Hindlimb muscle (tissue), 1 donor: ENCODE results near the gene DAZAP2. TPM values are rescaled to one million over a fixed set of nuclear protein-coding genes. Genes with fewer than 3 reads are reported as not detected.
"Not testable (repeated sequence)": the region's sequence is repeated elsewhere in the genome, so short reads cannot be mapped to it uniquely, and the experiment has no call there.

Source experiments
- DNase-seq: peaks from one replicate; pipeline ENCODE4 v3.0.0-alpha.2; 2013
- polyA plus RNA-seq: library from polyadenylated mRNA; unstranded; fragments of 120-200 nt; gene quantifications from one replicate; pipeline ENCODE4 v1.2.1, GENCODE V29; 2013; ENCODE audit not compliant: insufficient read length

The DAZAP2 gene
- polyA plus RNA-seq, 1 donor, result 77.8 TPM

DNA sequence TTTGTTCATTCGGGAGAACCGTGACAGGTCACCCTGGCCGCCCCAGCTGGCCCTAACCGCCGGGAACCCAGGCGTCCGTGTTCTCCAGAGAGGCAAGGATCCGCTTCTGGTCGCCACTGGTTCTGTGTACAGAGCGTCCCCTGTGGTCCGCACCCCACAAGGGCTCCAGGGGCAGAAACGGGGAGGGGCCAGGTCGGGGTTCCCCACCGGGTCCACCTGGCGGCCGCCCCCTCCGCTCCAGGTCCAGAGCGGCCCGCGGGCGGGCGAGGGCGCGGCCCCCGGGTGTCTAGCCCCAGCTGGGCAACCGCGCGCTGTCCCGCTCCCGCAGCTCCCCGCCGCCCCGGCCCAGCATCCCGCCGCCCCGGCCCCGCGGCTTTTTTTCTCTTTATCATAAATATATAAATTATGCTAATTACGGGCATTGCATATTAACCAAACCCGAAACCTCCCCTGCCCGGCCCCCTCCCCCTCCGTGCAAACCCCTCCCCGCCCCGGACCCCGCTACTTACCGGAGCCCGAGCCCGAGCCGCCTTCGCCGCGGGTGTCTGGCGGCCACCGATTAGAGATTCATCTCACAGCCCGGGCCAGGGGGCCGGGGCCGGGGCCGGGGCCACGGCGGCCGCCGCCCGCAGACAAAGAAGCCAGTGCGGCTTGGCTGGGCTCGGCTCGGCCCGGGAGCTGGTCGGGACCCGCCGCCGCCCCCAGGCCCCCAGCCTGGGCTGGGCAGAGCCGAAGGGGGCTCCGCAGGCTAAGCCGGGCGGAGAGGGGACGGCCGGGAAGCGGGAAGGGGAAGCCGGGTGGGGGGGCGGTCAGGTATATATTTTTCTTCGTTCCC, 21.3 kb upstream of the DAZAP2 start:
- peak; percentile 32 for DNase-seq

- DNase-seq, result peak; percentile 87
Observed at GRCh38 chr12:51217968-51218606, 20.5 kb upstream of the DAZAP2 start, which contains the start of gene POU6F1. Gene POU6F1 (minus strand): TSS chr12:51218062. CDS start chr12:51206836, 11,226 bp downstream.

GRCh38 chr12:51218607-51219161, 19.9 kb upstream of the DAZAP2 start:
- no peak for DNase-seq

- DNase-seq, result no peak
Observed at GRCh38 chr12:51219322-51219721, 19.3 kb upstream of the DAZAP2 start.

- DNase-seq, result not testable (repeated sequence)
Observed at GRCh38 chr12:51219857-51220256, 18.8 kb upstream of the DAZAP2 start.

DNA sequence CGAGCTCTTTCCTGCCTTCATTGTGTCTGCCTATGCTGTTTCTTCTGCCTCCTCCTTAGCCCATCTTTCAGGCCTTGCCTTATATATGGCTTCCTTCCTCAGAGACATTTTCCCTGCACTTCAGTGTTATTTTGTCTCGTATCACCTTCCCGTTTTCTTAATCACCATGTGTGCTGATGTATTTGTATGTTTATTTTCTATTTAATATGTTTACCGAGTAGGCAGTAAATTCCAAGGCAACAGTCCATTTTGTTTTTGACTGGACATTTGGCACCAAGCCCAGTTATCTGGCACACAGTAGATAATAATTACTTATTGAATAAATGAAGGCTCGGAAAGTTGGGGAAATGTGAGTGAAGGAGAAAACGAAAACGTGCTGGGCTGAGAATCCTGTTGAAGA, 16.2 kb upstream of the DAZAP2 start:
- DNase-seq, result no peak

GRCh38 chr12:51224625-51225024, 14.0 kb upstream of the DAZAP2 start:
- DNase-seq, result no peak

DNA sequence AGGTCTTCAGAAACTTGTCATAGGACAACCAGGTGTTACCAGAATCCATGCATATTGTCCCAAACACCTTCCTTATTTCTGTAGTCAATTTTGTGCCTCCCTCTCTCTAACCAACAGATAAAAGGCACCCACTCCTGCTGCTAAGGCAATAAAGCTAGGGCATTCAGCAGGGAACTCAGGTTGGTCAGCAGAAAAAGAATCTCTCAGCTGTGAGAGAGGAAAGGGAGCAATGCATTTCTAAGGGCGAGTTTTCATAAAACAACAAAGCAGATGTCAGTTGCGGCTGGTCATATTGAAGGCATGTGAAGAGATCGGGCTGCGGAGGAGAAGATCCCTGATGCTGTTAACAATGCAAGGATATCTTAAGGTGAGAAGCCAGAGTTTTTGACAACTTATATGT, 13.4 kb upstream of the DAZAP2 start:
- DNase-seq, result no peak

GRCh38 chr12:51225771-51226170, 12.9 kb upstream of the DAZAP2 start:
- no peak for DNase-seq

DNA sequence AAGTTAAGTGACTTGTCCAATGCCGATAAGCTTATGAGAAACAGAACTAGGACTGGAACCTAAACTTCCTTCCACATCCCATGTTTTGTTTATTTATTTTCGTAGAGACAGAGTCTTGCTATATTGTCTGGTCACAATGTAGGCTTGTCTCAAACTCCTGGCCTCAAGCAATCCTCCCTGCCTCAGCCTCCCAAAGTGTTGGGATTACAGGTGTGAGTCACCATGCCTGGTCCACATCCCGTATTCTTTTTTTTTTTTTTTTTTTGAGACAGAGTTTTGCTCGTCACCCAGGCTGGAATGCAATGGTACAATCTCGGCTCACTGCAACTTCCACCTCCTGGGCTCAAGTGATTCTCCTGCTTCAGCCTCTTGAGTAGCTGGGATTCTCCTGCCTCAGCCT, 11.5 kb upstream of the DAZAP2 start:
- DNase-seq, result not testable (repeated sequence)

GRCh38 chr12:51227962-51228361, 10.7 kb upstream of the DAZAP2 start:
- DNase-seq, result no peak

DNA sequence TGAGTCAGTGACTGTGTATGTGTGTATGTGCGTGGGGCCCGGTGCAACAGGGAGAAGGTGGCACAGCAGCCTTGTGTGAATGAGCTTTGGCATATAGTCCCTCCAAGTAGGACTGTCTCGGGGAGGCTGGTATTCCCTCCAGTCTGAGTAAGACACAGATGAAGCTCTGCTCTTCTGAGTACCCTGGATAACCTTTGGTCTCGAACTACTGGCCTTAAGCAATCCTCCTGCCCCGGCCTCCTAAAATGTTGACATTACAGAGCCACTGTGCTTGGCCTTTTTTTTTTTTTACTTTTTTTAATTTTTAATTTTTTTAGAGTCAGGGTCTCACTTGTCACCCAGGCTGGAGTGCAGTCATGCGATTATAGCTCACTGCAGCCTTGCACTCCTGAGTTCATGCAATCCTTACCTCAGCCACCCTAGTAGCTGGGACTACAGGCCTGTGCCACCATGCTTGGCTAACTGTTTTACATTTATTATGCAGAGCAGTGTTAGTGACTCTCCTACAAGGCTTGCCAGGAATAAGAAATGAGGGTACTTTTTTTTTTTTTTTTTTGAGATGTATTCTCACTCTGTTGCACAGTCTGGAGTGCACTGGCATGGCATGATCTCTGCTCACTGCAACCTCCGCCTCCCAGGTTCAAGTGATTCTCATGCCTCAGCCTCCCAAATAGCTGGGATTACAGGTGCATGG, 9.4 kb upstream of the DAZAP2 start:
- DNase-seq, result no peak

- DNase-seq, result no peak
Observed at GRCh38 chr12:51232642-51233041, 6.0 kb upstream of the DAZAP2 start.

DNA sequence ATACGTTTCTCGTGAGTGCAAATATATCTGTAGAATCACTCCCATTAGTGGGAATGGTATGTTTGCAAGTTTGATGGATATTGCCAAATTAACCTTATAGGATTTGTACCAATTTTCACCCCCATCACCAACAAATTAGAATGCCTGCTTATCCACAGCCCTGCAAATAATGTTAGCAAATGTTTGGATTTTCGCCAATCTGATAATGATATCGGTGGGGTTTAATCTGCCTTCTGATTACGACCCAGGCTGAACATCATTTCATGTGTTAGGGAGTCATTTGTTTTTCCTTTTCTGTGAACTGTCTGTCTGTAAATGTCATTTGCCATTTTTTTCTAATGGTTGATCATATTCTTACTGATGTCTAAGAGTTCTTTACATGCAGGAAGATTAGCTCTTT, 4.1 kb upstream of the DAZAP2 start:
- DNase-seq, result no peak

- no peak for DNase-seq
Observed at GRCh38 chr12:51238037-51238509, 553 bp upstream of the DAZAP2 start.

GRCh38 chr12:51240971-51241370, 2.3 kb downstream of the DAZAP2 start:
- DNase-seq, result no peak

- DNase-seq, result no peak
Observed at GRCh38 chr12:51242120-51242519, 3.5 kb downstream of the DAZAP2 start.

DNA sequence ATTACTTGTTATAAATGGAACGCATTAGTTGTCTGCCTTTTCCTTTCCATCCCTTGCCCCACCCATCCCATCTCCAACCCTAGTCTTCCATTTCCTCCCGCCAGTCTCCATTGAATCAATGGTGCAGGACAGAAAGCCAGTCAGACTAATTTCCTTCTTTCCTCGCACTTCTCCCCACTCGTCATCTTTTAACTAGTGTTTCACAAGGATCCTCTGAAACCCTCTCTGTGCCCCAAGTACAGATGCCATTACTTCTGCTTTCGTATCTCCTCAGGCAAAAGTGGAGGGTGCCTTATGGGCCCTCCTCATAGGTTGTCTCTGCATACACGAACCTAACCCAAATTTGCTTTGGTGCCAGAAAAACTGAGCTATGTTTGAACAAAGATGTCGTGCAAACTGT, 4.2 kb downstream of the DAZAP2 start:
- DNase-seq, result no peak

GRCh38 chr12:51244269-51244668, 5.6 kb downstream of the DAZAP2 start:
- DNase-seq, result no peak

DNA sequence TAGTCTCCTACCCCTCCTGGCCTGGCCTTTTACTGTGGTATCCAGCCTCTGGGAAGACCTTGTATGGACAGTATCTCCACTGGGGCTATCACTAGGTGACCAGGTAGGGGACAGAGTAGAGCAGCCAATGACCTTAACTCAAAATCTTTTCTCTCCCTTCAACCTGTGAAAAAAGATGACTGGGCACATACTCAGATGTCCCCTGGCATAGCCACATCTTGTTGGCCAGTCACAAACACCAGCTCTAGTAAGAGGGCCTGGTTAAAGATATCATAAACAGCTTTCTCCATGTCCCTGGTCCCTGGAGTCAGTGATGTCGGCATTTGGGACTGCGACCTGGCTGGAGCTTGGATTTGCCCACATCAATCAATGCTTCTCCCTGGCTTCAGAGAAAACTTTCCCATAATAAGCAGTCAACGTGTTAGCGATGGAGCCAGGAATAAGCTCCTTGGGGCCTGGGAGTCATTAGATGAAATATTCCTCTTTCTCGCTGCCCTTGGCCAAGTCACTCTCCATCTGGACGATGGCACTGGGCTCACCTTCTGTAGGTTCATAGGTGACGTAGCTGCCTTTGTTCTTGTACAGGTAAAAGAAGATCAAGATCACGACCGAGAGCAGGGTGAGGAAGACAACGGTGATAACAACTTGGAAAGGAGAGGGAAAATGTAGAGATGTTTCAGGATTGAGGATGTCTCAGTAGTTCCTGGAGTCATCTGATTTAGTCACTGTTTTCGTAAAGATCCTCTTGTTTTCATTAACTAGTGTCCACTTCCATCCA, 7.0 kb downstream of the DAZAP2 start:
- no peak for DNase-seq

GRCh38 chr12:51246254-51246853, 7.7 kb downstream of the DAZAP2 start:
- DNase-seq, result no peak
